Liver (tissue), 9 donors: Measurements from ENCODE around the gene NAA30. TPM values are rescaled to one million over a fixed set of nuclear protein-coding genes. Genes with fewer than 3 reads are reported as not detected.

Experiments used
- DNase-seq: peaks from one replicate; pipeline ENCODE4 v3.0.0-alpha.2; 2017; ENCODE audit warnings: low spot score
- H3K27ac ChIP-seq, 2 donors: one replicate each; pipeline ENCODE4 v1.7.0; 2013; ENCODE audit warnings: inconsistent platforms in 2 of 2, low read length in 2 of 2, control low read depth in 1 of 2, low read depth in 1 of 2, mild to moderate bottlenecking in 1 of 2
- H3K27me3 ChIP-seq, 4 donors: one replicate each; pipeline versions ENCODE4 v1.6.1 to v1.7.0; 2013; ENCODE audit warnings: low read length in 3 of 4, inconsistent platforms in 1 of 4, mild to moderate bottlenecking in 1 of 4, moderate library complexity in 1 of 4; ENCODE audit not compliant: control insufficient read depth in 4 of 4, insufficient read depth in 4 of 4
- H3K36me3 ChIP-seq, 4 donors: one replicate each; pipeline versions ENCODE4 v1.6.1 to v1.7.0; 2013; ENCODE audit warnings: low read length in 3 of 4, mild to moderate bottlenecking in 3 of 4, low read depth in 1 of 4, moderate library complexity in 1 of 4; ENCODE audit not compliant: control insufficient read depth in 4 of 4, insufficient read depth in 3 of 4
- H3K4me1 ChIP-seq, 4 donors: one replicate each; pipeline versions ENCODE4 v1.6.1 to v1.7.0; 2013; ENCODE audit warnings: low read length in 3 of 4, mild to moderate bottlenecking in 3 of 4, moderate library complexity in 1 of 4; ENCODE audit not compliant: control insufficient read depth in 4 of 4, insufficient read depth in 4 of 4
- H3K4me3 ChIP-seq, 3 donors: one replicate each; pipeline versions ENCODE4 v1.6.1 to v1.7.0; 2013; ENCODE audit warnings: low read length in 3 of 3, control low read depth in 1 of 3, low read depth in 1 of 3, mild to moderate bottlenecking in 1 of 3
- H3K9ac ChIP-seq, 2 donors: one replicate each; pipeline ENCODE4 v1.7.0; 2013; ENCODE audit warnings: low read length in 2 of 2, mild to moderate bottlenecking in 2 of 2, moderate library complexity in 2 of 2, control low read depth in 1 of 2, low read depth in 1 of 2
- H3K9me3 ChIP-seq, 4 donors: one replicate each; pipeline versions ENCODE4 v1.6.1 to v1.7.0; 2013; ENCODE audit warnings: low read length in 3 of 4; ENCODE audit not compliant: control insufficient read depth in 4 of 4
- EGR1 ChIP-seq, 2 donors: IDR thresholded peaks; 2 replicates each; pipeline ENCODE4 v1.6.1; 2016 to 2018; ENCODE audit warnings: antibody characterized with exemption in 2 of 2, low read depth in 2 of 2
- FOXA1 ChIP-seq: IDR thresholded peaks from 2 replicates; pipeline ENCODE4 v1.6.1; 2016; ENCODE audit warnings: antibody characterized with exemption
- GABPA ChIP-seq, 2 donors: IDR thresholded peaks in 1 of 2; conservative IDR thresholded peaks in 1 of 2; 2 replicates each; pipeline ENCODE4 v1.6.1; 2016; ENCODE audit warnings: antibody characterized with exemption in 2 of 2, mild to moderate bottlenecking in 1 of 2, moderate library complexity in 1 of 2
- HNF4A ChIP-seq, 2 donors: conservative IDR thresholded peaks; 2 replicates each; pipeline ENCODE4 v1.6.1; 2016; ENCODE audit warnings: antibody characterized with exemption in 2 of 2, mild to moderate bottlenecking in 2 of 2
- HNF4G ChIP-seq: IDR thresholded peaks from 2 replicates; pipeline ENCODE4 v1.6.1; 2016; ENCODE audit warnings: antibody characterized with exemption
- JUND ChIP-seq, 2 donors: IDR thresholded peaks; 2 replicates each; pipeline ENCODE4 v1.6.1; 2016; ENCODE audit warnings: antibody characterized with exemption in 2 of 2
- NR2F2 ChIP-seq: IDR thresholded peaks from 2 replicates; pipeline ENCODE4 v1.6.1; 2016; ENCODE audit warnings: antibody characterized with exemption
- RXRA ChIP-seq, 2 donors: IDR thresholded peaks; 2 replicates each; pipeline ENCODE4 v1.6.1; 2017 to 2018; ENCODE audit warnings: antibody characterized with exemption in 2 of 2, mild to moderate bottlenecking in 1 of 2
- YY1 ChIP-seq: IDR thresholded peaks from 2 replicates; pipeline ENCODE4 v1.6.1; 2016; ENCODE audit warnings: antibody characterized with exemption, mild to moderate bottlenecking
- polyA plus RNA-seq, 2 donors: library from polyadenylated mRNA; stranded (reverse) in 1 of 2; unstranded in 1 of 2; fragments of 200-250 nt in 1 of 2; fragments of >200 nt in 1 of 2; fragmentation: Nextera tagmentation in 1 of 2; extraction: Ambion mirVana in 1 of 2; gene quantifications; one replicate each; pipeline versions ENCODE4 v1.2.1 to v1.2.3, GENCODE V29; 2013 to 2015
- total RNA-seq, 2 donors: library from RNA; depleted of rRNA; stranded (reverse); fragments of >200 nt; gene quantifications; one replicate each; pipeline ENCODE4 v1.2.3, GENCODE V29; 2014
- TF ChIP-seq, protein P1 (sequence below): IDR thresholded peaks from 2 replicates; pipeline ENCODE4 v1.6.1; 2016; ENCODE audit warnings: antibody characterized with exemption
- TF ChIP-seq, protein P2 (sequence below): IDR thresholded peaks from 2 replicates; pipeline ENCODE4 v1.6.1; 2016; ENCODE audit warnings: antibody characterized with exemption
- TF ChIP-seq, protein P3 (sequence below): IDR thresholded peaks from 2 replicates; pipeline ENCODE4 v1.6.1; 2016; ENCODE audit warnings: antibody characterized with exemption, mild to moderate bottlenecking
- TF ChIP-seq, protein P4 (sequence below): fragments of 150-350 bp; IDR thresholded peaks from 2 replicates; pipeline ENCODE4 v1.5.1; 2017; ENCODE audit warnings: improper control_type of control experiment, low read depth, low read length; ENCODE audit not compliant: missing input control
- TF ChIP-seq, protein P5 (sequence below): IDR thresholded peaks from 2 replicates; pipeline ENCODE4 v1.6.1; 2016; ENCODE audit warnings: antibody characterized with exemption
- donor health status: healthy.
- donor health status: healthy.
- donor health status: healthy.
- donor health status: healthy.
- donor health status: healthy.

The NAA30 gene
- total and polyA plus RNA-seq, 4 donors = 5.8 to 19.1 (median 8.2) TPM

DNA sequence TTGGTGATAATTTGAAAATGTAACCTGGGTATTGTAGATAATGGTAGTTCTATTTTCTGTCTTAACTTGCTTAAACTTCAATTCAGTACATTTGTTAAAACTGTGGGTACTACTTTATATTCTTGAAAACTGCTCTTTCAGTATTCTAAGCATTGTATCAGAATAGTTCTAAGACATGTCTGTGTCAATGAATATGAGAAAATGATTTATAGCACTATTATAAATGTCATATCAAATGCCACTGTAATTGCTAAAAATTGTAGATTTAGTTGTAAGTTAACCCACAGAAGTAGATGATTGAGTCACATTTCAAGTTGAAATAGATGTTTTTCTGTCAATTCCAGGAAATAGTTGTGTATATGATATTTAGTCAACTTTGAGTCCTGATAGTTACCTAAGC is 2.4 kb downstream of the NAA30 start:
- peak overlapping the region; percentile 8 to 27 for H3K9ac ChIP-seq
- no peaks in the 10 kb centered on the region for H3K27me3 ChIP-seq
- H3K27ac ChIP-seq = no peak overlapping the region
- no peaks in the 10 kb centered on the region for H3K9me3 ChIP-seq
- no peak for DNase-seq
- H3K36me3 ChIP-seq = peaks cover 0 to 5% (median 1%) of the 10 kb centered on the region in 4 donors
- H3K4me1 ChIP-seq = peaks cover 7 to 32% (median 20%) of the 10 kb centered on the region in 4 donors
- no peak for TF ChIP-seq FOXA1
- TF ChIP-seq, protein P1, sequence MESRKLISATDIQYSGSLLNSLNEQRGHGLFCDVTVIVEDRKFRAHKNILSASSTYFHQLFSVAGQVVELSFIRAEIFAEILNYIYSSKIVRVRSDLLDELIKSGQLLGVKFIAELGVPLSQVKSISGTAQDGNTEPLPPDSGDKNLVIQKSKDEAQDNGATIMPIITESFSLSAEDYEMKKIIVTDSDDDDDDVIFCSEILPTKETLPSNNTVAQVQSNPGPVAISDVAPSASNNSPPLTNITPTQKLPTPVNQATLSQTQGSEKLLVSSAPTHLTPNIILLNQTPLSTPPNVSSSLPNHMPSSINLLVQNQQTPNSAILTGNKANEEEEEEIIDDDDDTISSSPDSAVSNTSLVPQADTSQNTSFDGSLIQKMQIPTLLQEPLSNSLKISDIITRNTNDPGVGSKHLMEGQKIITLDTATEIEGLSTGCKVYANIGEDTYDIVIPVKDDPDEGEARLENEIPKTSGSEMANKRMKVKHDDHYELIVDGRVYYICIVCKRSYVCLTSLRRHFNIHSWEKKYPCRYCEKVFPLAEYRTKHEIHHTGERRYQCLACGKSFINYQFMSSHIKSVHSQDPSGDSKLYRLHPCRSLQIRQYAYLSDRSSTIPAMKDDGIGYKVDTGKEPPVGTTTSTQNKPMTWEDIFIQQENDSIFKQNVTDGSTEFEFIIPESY = no peak
- no peak for TF ChIP-seq EGR1 (IDR thresholded peaks at IDR 0.05; ENCODE audit: low read depth in 2 of 2)
- TF ChIP-seq, protein P2, sequence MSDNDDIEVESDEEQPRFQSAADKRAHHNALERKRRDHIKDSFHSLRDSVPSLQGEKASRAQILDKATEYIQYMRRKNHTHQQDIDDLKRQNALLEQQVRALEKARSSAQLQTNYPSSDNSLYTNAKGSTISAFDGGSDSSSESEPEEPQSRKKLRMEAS = no peak
- TF ChIP-seq, protein P3, sequence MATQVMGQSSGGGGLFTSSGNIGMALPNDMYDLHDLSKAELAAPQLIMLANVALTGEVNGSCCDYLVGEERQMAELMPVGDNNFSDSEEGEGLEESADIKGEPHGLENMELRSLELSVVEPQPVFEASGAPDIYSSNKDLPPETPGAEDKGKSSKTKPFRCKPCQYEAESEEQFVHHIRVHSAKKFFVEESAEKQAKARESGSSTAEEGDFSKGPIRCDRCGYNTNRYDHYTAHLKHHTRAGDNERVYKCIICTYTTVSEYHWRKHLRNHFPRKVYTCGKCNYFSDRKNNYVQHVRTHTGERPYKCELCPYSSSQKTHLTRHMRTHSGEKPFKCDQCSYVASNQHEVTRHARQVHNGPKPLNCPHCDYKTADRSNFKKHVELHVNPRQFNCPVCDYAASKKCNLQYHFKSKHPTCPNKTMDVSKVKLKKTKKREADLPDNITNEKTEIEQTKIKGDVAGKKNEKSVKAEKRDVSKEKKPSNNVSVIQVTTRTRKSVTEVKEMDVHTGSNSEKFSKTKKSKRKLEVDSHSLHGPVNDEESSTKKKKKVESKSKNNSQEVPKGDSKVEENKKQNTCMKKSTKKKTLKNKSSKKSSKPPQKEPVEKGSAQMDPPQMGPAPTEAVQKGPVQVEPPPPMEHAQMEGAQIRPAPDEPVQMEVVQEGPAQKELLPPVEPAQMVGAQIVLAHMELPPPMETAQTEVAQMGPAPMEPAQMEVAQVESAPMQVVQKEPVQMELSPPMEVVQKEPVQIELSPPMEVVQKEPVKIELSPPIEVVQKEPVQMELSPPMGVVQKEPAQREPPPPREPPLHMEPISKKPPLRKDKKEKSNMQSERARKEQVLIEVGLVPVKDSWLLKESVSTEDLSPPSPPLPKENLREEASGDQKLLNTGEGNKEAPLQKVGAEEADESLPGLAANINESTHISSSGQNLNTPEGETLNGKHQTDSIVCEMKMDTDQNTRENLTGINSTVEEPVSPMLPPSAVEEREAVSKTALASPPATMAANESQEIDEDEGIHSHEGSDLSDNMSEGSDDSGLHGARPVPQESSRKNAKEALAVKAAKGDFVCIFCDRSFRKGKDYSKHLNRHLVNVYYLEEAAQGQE = no peak
- no peak for TF ChIP-seq YY1
- TF ChIP-seq, protein P4, sequence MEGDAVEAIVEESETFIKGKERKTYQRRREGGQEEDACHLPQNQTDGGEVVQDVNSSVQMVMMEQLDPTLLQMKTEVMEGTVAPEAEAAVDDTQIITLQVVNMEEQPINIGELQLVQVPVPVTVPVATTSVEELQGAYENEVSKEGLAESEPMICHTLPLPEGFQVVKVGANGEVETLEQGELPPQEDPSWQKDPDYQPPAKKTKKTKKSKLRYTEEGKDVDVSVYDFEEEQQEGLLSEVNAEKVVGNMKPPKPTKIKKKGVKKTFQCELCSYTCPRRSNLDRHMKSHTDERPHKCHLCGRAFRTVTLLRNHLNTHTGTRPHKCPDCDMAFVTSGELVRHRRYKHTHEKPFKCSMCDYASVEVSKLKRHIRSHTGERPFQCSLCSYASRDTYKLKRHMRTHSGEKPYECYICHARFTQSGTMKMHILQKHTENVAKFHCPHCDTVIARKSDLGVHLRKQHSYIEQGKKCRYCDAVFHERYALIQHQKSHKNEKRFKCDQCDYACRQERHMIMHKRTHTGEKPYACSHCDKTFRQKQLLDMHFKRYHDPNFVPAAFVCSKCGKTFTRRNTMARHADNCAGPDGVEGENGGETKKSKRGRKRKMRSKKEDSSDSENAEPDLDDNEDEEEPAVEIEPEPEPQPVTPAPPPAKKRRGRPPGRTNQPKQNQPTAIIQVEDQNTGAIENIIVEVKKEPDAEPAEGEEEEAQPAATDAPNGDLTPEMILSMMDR = no peak
- TF ChIP-seq HNF4A (conservative IDR thresholded peaks at IDR 0.05) = no peak
- no peak for TF ChIP-seq GABPA (IDR thresholded peaks at IDR 0.05 in 1 of 2, conservative IDR thresholded peaks at IDR 0.05 in 1 of 2)
- no peak for TF ChIP-seq NR2F2
- TF ChIP-seq RXRA (IDR thresholded peaks at IDR 0.05) = no peak
- no peak for TF ChIP-seq HNF4G
- no peak for TF ChIP-seq JUND (IDR thresholded peaks at IDR 0.05)
- TF ChIP-seq, protein P5, sequence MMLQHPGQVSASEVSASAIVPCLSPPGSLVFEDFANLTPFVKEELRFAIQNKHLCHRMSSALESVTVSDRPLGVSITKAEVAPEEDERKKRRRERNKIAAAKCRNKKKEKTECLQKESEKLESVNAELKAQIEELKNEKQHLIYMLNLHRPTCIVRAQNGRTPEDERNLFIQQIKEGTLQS = no peak
- H3K4me3 ChIP-seq = no peak overlapping the region
